Activated B cell treated with CpG ODN at 0.5 μM for 24 hours (primary cell): Measurements from ENCODE around the gene PSEN2. TPM values are rescaled to one million over a fixed set of nuclear protein-coding genes. Genes with fewer than 3 reads are reported as not detected.

Experiments used
- ATAC-seq: fragments of 200-7000 bp; cut with Tn5 transposase; one replicate; pipeline ENCODE4 v1.10.0; 2021; ENCODE audit warnings: low read depth, mild to moderate bottlenecking, moderate library complexity
- CTCF ChIA-PET: fragments of 350-600 bp; sonication (Branson Sonifier 250); formaldehyde crosslinking; loops from one replicate; lab custom pipeline; 2021; ENCODE audit warnings: antibody characterized with exemption; lab: Charles Lee
- POLR2A ChIA-PET: fragments of 350-600 bp; sonication (Branson Sonifier 250); formaldehyde crosslinking; loops from one replicate; lab custom pipeline; 2021; ENCODE audit warnings: antibody characterized with exemption; lab: Charles Lee
- DNase-seq: peaks from one replicate; pipeline ENCODE4 v3.0.0; 2022
- H3K27ac Mint-ChIP-seq: one replicate; pipeline ENCODE4 v1.8.0; 2020; ENCODE audit warnings: mixed read lengths
- H3K27me3 Mint-ChIP-seq: one replicate; pipeline ENCODE4 v1.8.0; 2021; ENCODE audit warnings: mixed read lengths
- H3K36me3 Mint-ChIP-seq: one replicate; pipeline ENCODE4 v1.8.0; 2021; ENCODE audit warnings: low read depth, mixed read lengths
- H3K4me1 Mint-ChIP-seq: one replicate; pipeline ENCODE4 v1.8.0; 2021; ENCODE audit warnings: mixed read lengths
- H3K4me3 Mint-ChIP-seq: one replicate; pipeline ENCODE4 v1.8.0; 2020; ENCODE audit warnings: mild to moderate bottlenecking, mixed read lengths
- H3K9me3 Mint-ChIP-seq: one replicate; pipeline ENCODE4 v1.8.0; 2020; ENCODE audit warnings: mixed read lengths
- CTCF ChIP-seq: fragments of 200-600 bp; IDR thresholded peaks from one replicate; pipeline ENCODE4 v1.8.0; 2022; ENCODE audit warnings: antibody characterized with exemption, mild to moderate bottlenecking
- intact Hi-C: fragments of 100-400 bp; cut with micrococcal nuclease; formaldehyde crosslinking; loops from one replicate; pipeline ENCODE4 v1.15.1; 2024
- total RNA-seq: library from RNA; stranded (reverse); gene quantifications from 2 replicates; pipeline ENCODE4 v1.2.3, GENCODE V29; 2022

Gene PSEN2
- total RNA-seq, 1 donor from 2014 or later: 14.3 TPM

DNA sequence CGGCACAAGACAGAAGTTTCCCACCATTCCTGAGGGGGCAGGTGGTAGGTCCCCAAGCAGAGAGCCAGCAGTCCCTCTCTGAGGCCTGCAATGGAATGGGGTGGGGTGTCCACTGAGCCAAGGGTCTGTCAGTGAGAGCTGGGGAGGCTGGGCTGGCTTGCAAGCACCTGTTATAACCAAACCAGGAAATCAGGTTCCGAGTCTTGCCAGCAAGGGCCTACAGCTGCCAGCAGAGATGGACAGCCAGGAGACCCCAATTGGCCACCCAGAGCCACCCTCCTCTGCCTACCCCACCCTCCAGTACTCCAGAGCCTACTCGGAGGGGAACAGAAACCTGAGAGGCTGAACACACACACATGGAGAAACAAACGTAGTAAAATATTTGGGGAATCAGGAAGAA is 32.2 kb downstream of the PSEN2 start:
- no peaks in the 10 kb centered on the region for H3K9me3 Mint-ChIP-seq
- ATAC-seq (no peak), DNase-seq (no peak)
- ChIA-PET CTCF (no interaction called here), POLR2A (no interaction called here)
- peaks cover 15% of the 10 kb centered on the region for H3K36me3 Mint-ChIP-seq
- no peaks in the 10 kb centered on the region for H3K27me3 Mint-ChIP-seq
- no peaks in the 10 kb centered on the region for H3K4me1 Mint-ChIP-seq
- no peak overlapping the region for H3K4me3 Mint-ChIP-seq
- intact Hi-C loops: no loop called here
- no peak overlapping the region for H3K27ac Mint-ChIP-seq
- TF ChIP-seq CTCF: no peak

- Mint-ChIP-seq H3K27me3 (no peaks in the 10 kb centered on the region), H3K4me1 (no peaks in the 10 kb centered on the region), H3K9me3 (no peaks in the 10 kb centered on the region), H3K27ac (no peak overlapping the region), H3K4me3 (no peak overlapping the region), H3K36me3 (peaks cover 11% of the 10 kb centered on the region)
- ChIA-PET CTCF (no interaction called here), POLR2A (no interaction called here)
- ATAC-seq (no peak), DNase-seq (no peak)
- intact Hi-C loops: no loop called here
- TF ChIP-seq CTCF: no peak
Measured at GRCh38 chr1:226903819-226904716, 33.7 kb downstream of the PSEN2 start.

DNA sequence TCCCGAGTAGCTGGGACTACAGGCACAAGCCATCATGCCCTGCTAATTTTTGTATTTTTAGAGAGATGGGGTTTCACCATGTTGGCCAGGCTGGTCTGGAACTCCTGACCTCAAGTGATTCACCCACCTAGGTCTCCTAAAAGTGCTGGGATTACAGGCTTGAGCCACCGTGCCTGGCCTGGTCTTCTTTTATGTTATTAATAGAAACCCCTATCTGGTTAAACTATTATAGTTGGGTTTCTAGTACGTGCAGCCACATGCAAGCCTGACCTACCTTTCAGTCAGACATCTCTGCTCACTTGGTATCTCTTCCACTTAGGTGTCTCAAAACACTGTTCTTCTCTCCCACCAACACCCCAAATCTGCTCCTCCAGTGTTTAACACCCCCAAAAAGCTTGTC is 34.4 kb downstream of the PSEN2 start:
- Mint-ChIP-seq H3K36me3 (peaks cover 7% of the 10 kb centered on the region), H3K27ac (no peak overlapping the region), H3K9me3 (no peaks in the 10 kb centered on the region), H3K4me3 (no peak overlapping the region), H3K4me1 (no peaks in the 10 kb centered on the region), H3K27me3 (no peaks in the 10 kb centered on the region)
- POLR2A ChIA-PET: no interaction called here
- CTCF ChIA-PET: no interaction called here
- DNase-seq (no peak), ATAC-seq (no peak)
- no peak for TF ChIP-seq CTCF
- intact Hi-C loops: no loop called here

DNA sequence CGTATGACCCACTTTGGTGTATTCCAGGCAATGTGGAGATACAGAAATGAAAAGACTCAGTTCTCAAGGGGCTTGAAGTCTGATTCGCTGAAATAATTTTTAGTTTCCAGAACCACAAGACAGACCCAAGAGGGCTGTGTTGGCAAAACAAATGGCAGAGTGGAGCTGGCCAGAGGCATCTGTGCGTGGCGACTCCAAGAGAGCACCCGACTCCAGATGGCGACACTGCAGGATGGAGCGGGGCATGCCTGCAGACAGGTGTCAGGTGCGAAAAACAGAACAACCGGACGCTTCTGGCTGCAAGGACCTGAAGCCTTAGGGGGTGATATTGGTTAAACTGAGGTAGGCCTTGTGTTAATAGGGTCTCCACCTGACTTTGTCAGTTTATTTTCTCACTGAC is 38.0 kb downstream of the PSEN2 start:
- ChIA-PET POLR2A (no interaction called here), CTCF (interaction anchor here (1.1 kb wide), 1 partner anchor 11 kb away, joined by 3 read pairs; no protein-coding TSS in a partner anchor)
- ATAC-seq: no peak
- intact Hi-C loops: no loop called here
- Mint-ChIP-seq H3K4me3 (no peak overlapping the region), H3K27ac (no peak overlapping the region), H3K9me3 (no peaks in the 10 kb centered on the region), H3K27me3 (no peaks in the 10 kb centered on the region), H3K4me1 (no peaks in the 10 kb centered on the region), H3K36me3 (peaks cover 3% of the 10 kb centered on the region)
- no peak for DNase-seq
- TF ChIP-seq CTCF: no peak

GRCh38 chr1:226908913-226909312 is 38.5 kb downstream of the PSEN2 start:
- ATAC-seq (no peak), DNase-seq (no peak)
- Mint-ChIP-seq H3K27ac (no peak overlapping the region), H3K36me3 (peaks cover 2% of the 10 kb centered on the region), H3K4me3 (no peak overlapping the region), H3K9me3 (no peaks in the 10 kb centered on the region), H3K4me1 (no peaks in the 10 kb centered on the region), H3K27me3 (no peaks in the 10 kb centered on the region)
- no peak for TF ChIP-seq CTCF
- ChIA-PET CTCF (no interaction called here), POLR2A (no interaction called here)
- intact Hi-C loops: no loop called here
